GM18951 (cell line): ENCODE data around the gene TWIST2.

Source experiments
- POLR2A ChIP-seq: IDR thresholded peaks from 4 replicates; pipeline ENCODE4 v1.6.1; 2011; ENCODE audit warnings: mild to moderate bottlenecking; ENCODE audit not compliant: insufficient read length, insufficient read depth; ENCODE audit errors: extremely low read depth
- in situ Hi-C: fragments of 300-500 bp; cut with MboI; formaldehyde crosslinking; loops from one replicate; pipeline ENCODE4 v1.12.0; 2022; ENCODE audit warnings: low sequenced_read_pairs, mixed read lengths, inconsistent platforms; ENCODE audit not compliant: unreplicated experiment

The TWIST2 gene

GRCh38 chr2:238916176-238916874 lies 68.4 kb downstream of the TWIST2 start:
- no peak for TF ChIP-seq POLR2A

GRCh38 chr2:238916875-238917590 lies 69.1 kb downstream of the TWIST2 start:
- in situ Hi-C loops: no loop called here

More at GRCh38 chr2:238916176-238916874, 68.4 kb downstream of the TWIST2 start:
- in situ Hi-C loops: no loop called here

GRCh38 chr2:238919307-238919706 lies 71.4 kb downstream of the TWIST2 start:
- TF ChIP-seq POLR2A: no peak
- in situ Hi-C loops: no loop called here

More at GRCh38 chr2:238916875-238917590, 69.1 kb downstream of the TWIST2 start:
- no peak for TF ChIP-seq POLR2A

GRCh38 chr2:238920053-238920452 lies 72.2 kb downstream of the TWIST2 start:
- TF ChIP-seq POLR2A: no peak
- in situ Hi-C loops: no loop called here

GRCh38 chr2:238920601-238921001 lies 72.7 kb downstream of the TWIST2 start:
- no peak for TF ChIP-seq POLR2A
- in situ Hi-C loops: no loop called here

GRCh38 chr2:238921259-238921658 lies 73.4 kb downstream of the TWIST2 start:
- in situ Hi-C loops: no loop called here
- TF ChIP-seq POLR2A: no peak

- in situ Hi-C loops: no loop called here
- TF ChIP-seq POLR2A: no peak
Observed at GRCh38 chr2:238921681-238922319, 73.9 kb downstream of the TWIST2 start.

GRCh38 chr2:238922435-238922834 lies 74.5 kb downstream of the TWIST2 start:
- in situ Hi-C loops: no loop called here
- TF ChIP-seq POLR2A: no peak

GRCh38 chr2:238924032-238924431 lies 76.1 kb downstream of the TWIST2 start:
- TF ChIP-seq POLR2A: no peak
- in situ Hi-C loops: no loop called here

- TF ChIP-seq POLR2A: no peak
- in situ Hi-C loops: no loop called here
Observed at GRCh38 chr2:238924796-238925195, 76.9 kb downstream of the TWIST2 start.

GRCh38 chr2:238925281-238925680 lies 77.4 kb downstream of the TWIST2 start:
- no peak for TF ChIP-seq POLR2A
- in situ Hi-C loops: no loop called here

- in situ Hi-C loops: no loop called here
- no peak for TF ChIP-seq POLR2A
Observed at GRCh38 chr2:238925816-238926521, 78.1 kb downstream of the TWIST2 start.
